Esophagus squamous epithelium (tissue), 4 donors: ENCODE results near the gene CDH15.

ENCODE experiments used
- CTCF ChIP-seq, 6 experiments: fragments of 450-650 bp in 4 of 6; fragments of 200-600 bp in 2 of 6; sonication (generic) in 2 of 6; IDR thresholded peaks; one replicate each; pipeline ENCODE4 v1.5.1; 2016 to 2019; ENCODE audit warnings: antibody characterized with exemption in 6 of 6, mild to moderate bottlenecking in 4 of 6, moderate library complexity in 4 of 6
- POLR2A ChIP-seq, 4 donors: fragments of 450-650 bp; IDR thresholded peaks; one replicate each; pipeline ENCODE4 v1.6.1; 2017; ENCODE audit warnings: antibody characterized with exemption in 4 of 4, mild to moderate bottlenecking in 4 of 4, moderate library complexity in 3 of 4

DNA sequence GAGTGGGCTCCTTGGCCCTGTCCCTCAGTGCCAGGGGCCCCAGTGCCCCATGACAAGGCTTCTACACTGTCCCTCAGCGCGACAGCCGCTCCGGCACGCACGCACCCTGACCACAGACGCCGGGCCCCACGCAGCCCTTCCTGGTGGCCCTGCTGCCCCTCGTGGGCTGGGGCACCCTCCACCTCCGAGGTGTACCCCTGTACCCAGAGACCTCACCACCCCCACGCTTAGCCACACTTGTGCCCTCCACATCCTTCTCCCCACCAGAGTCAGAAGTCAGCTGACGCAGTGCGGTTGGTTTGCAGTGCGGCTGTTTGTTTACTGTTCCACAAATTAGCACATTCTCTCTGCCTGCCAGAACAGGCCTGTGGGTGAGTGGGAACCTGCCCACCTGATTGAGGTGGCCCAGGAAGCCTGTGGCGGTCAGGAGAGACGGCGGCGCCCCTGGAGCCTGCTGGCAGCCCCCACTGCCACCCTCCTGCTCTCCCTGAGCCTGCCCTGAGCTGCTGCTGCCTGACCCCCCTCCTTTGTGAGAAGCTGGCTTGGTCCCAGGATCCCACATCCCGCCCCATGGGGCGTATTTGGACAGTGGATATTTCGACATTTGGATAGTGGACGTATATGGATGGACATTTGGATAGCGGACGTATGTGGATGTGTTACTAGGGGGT, 38.0 kb upstream of the CDH15 start:
- TF ChIP-seq POLR2A (IDR thresholded peaks at IDR 0.05) (no peak), CTCF (IDR thresholded peaks at IDR 0.05) (no peak)
